ENCODE measurements around the gene LPGAT1. TPM values are rescaled to one million over a fixed set of nuclear protein-coding genes. Genes with fewer than 3 reads are reported as not detected.

Gene LPGAT1
- total and polyA plus RNA-seq, 8 donors, result 8.2 to 49.7 (median 24.7) TPM

DNA sequence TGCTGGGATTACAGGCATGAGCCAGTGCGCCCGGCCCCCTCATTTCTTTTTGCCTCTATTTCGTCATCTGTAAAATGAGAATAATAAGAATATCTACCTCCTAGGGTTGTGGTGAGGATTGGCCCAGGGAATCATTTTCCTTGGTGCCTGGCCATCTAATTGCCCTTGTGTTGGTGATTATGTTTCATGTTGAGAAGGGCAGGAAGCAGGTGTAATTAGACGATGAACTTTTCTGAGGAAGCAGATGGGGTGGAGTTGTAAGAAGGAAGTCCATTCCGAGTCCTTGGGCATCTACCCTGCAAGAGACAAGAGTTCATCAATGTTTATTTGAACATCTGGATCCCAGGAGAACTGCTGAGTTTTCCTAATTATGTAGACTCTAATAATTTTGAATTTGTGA lies 116.4 kb downstream of the LPGAT1 start:
- intact Hi-C loops (cut with DNase I), result no loop called here
- DNase-seq (no peak), FAIRE-seq (no peak), ATAC-seq (no peak)
- Histone ChIP-seq H3K27me3 (no peaks in the 10 kb centered on the region), H3K9me3 (no peaks in the 10 kb centered on the region), H3K4me1 (no peaks in the 10 kb centered on the region), H3K36me3 (no peaks in the 10 kb centered on the region), H3K27ac (no peak overlapping the region), H3K4me3 (no peak overlapping the region)
- WGBS, 2 donors, result 84 to 86% methylated on average over 5 of the region's 5 CpGs
- TF ChIP-seq, protein P1, sequence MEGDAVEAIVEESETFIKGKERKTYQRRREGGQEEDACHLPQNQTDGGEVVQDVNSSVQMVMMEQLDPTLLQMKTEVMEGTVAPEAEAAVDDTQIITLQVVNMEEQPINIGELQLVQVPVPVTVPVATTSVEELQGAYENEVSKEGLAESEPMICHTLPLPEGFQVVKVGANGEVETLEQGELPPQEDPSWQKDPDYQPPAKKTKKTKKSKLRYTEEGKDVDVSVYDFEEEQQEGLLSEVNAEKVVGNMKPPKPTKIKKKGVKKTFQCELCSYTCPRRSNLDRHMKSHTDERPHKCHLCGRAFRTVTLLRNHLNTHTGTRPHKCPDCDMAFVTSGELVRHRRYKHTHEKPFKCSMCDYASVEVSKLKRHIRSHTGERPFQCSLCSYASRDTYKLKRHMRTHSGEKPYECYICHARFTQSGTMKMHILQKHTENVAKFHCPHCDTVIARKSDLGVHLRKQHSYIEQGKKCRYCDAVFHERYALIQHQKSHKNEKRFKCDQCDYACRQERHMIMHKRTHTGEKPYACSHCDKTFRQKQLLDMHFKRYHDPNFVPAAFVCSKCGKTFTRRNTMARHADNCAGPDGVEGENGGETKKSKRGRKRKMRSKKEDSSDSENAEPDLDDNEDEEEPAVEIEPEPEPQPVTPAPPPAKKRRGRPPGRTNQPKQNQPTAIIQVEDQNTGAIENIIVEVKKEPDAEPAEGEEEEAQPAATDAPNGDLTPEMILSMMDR (IDR thresholded peaks at IDR 0.05), result no peak

DNA sequence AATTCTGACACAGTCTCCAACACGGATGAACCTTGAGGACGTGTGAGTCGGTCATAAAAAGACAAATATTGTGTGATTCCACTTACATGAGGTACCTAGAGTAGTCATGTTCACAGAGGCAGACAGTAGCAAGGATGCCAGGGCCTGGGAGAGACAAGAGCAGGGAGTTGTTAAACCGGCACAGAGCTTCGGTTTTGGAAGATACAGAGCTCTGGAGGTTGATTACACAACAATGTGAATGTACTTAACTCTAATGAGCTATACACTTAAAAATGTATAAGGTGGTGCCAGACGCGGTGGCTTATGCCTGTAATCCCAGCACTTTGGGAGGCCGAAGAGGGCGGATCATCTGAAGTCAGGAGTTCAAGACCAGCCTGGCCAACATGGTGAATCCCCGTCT lies 117.3 kb downstream of the LPGAT1 start:
- FAIRE-seq (no peak), DNase-seq (no peak), ATAC-seq (no peak)
- H3K4me1 ChIP-seq, result no peaks in the 10 kb centered on the region
- no peaks in the 10 kb centered on the region for H3K9me3 ChIP-seq
- 81 to 82% methylated on average over 10 of the region's 10 CpGs for WGBS, 2 donors
- no peak overlapping the region for H3K4me3 ChIP-seq
- H3K27ac ChIP-seq, result no peak overlapping the region
- no peaks in the 10 kb centered on the region for H3K27me3 ChIP-seq
- no peaks in the 10 kb centered on the region for H3K36me3 ChIP-seq
- TF ChIP-seq, protein P1 (IDR thresholded peaks at IDR 0.05), result no peak
- intact Hi-C loops (cut with DNase I), result no loop called here

DNA sequence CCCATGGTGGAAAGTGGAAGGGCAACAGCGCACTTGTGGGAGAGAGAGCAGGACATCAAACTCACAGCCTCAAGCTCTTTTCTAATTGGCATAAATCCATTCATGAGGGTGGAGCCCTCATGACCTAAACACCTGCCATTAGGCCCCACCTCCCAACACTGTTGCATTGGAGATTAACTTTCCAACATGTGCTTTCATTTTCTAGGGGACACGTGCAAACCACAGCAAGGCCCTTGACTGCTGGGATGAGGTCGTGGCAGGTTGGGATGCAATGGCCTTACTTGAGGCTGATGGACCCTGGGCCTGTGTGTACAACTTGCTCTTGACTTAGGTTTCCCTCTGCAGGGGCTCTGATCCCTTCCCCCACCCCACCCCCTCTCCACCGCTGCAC lies 119.3 kb downstream of the LPGAT1 start:
- DNase-seq (no peak), FAIRE-seq (no peak), ATAC-seq (no peak)
- Histone ChIP-seq H3K36me3 (no peaks in the 10 kb centered on the region), H3K4me3 (no peak overlapping the region), H3K27me3 (no peaks in the 10 kb centered on the region), H3K4me1 (no peaks in the 10 kb centered on the region), H3K27ac (no peak overlapping the region), H3K9me3 (no peaks in the 10 kb centered on the region)
- intact Hi-C loops (cut with DNase I), result no loop called here
- 94 to 95% methylated on average over 4 of the region's 4 CpGs for WGBS, 2 donors
- TF ChIP-seq, protein P1 (IDR thresholded peaks at IDR 0.05), result no peak

DNA sequence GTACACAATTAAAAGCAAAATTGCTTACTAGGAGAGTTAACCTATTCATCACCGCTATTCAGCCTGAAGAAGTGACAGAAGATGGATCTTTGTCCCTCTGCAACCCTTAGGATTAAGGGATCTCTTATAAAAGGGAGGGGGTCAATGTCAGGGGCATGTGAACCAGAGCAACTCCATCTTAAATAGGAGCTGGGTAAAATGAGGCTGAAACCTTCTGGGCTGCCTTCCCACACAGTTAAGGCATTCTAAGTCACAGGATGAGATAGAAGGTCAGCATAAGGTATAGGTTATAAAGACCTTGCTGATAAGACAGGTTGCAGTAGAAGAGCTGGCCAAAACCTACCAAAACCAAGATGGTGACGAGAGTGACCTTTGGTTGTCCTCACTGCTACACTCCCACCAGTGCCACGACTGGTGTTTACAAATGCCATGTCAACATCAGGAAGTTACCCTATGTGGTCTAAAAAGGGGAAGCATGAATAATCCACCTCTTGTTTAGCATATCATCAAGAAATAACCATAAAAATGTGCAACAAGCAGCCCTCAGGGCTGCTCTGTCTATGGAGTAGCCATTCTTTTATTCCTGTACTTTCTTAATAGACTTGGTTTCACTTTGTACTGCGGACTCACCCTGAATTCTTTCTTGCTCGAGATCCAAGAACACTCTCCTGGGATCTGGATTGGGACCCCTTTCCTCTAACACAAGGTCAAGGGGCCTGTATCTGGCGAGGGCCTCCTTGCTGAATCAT lies 119.8 kb downstream of the LPGAT1 start:
- no peak for ATAC-seq

DNA sequence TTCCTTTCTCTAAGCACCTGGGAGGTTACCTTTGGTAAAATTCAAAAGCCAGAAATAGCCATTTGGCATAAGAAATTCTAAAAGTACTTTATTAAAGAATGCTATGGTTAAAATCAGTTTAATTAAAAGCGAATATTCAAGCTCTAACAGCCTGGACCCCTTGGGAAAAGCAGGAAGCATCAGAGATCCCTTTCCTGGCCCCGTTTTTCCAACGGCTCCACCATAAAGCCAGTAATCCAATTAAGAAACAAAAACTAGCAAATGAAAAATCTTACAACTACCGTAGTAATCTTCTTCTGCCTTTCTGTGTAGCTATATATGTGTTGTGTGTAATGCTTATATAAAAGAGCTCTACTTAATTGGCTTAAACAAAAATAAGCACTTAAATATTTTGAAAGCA lies 121.6 kb downstream of the LPGAT1 start:
- no peaks in the 10 kb centered on the region for H3K4me1 ChIP-seq
- H3K4me3 ChIP-seq, result no peak overlapping the region
- TF ChIP-seq, protein P1 (IDR thresholded peaks at IDR 0.05), result no peak
- DNase-seq (no peak), ATAC-seq (no peak), FAIRE-seq (no peak)
- no peak overlapping the region for H3K27ac ChIP-seq
- intact Hi-C loops (cut with DNase I), result loop anchor here in 1 of 3 donors (10.0 kb wide), 1 partner anchor 116 kb away; no protein-coding TSS in a partner anchor
- H3K27me3 ChIP-seq, result no peaks in the 10 kb centered on the region
- 85 to 92% methylated on average over 4 of the region's 4 CpGs for WGBS, 2 donors
- H3K9me3 ChIP-seq, result no peaks in the 10 kb centered on the region
- no peaks in the 10 kb centered on the region for H3K36me3 ChIP-seq

More for the DNA sequence above, 119.8 kb downstream of the LPGAT1 start:
- no peaks in the 10 kb centered on the region for H3K9me3 ChIP-seq
- intact Hi-C loops (cut with DNase I), result no loop called here
- WGBS, 2 donors, result 75 to 81% methylated on average over 6 of the region's 6 CpGs
- no peak overlapping the region for H3K4me3 ChIP-seq
- H3K4me1 ChIP-seq, result no peaks in the 10 kb centered on the region
- TF ChIP-seq, protein P1 (IDR thresholded peaks at IDR 0.05), result no peak
- no peak overlapping the region for H3K27ac ChIP-seq
- no peaks in the 10 kb centered on the region for H3K27me3 ChIP-seq
- DNase-seq (no peak), FAIRE-seq (no peak)
- no peaks in the 10 kb centered on the region for H3K36me3 ChIP-seq
